Progenitor cell of endocrine pancreas (in vitro differentiated cells): ENCODE data around the gene CHPF2. TPM values are rescaled to one million over a fixed set of nuclear protein-coding genes. Genes with fewer than 3 reads are reported as not detected.

Source experiments
- DNase-seq: peaks from one replicate; pipeline ENCODE4 v3.0.0; 2021; ENCODE audit warnings: low spot score; ENCODE audit not compliant: unreplicated experiment
- H3K27ac Mint-ChIP-seq: 2 replicates; pipeline ENCODE4 v1.8.0; 2021; ENCODE audit warnings: mild to moderate bottlenecking, moderate library complexity, mixed read lengths
- H3K27me3 Mint-ChIP-seq: 2 replicates; pipeline ENCODE4 v1.8.0; 2021; ENCODE audit warnings: mixed read lengths
- H3K36me3 Mint-ChIP-seq: 2 replicates; pipeline ENCODE4 v1.8.0; 2022; ENCODE audit warnings: mixed read lengths; ENCODE audit not compliant: insufficient read depth
- H3K4me1 Mint-ChIP-seq: 2 replicates; pipeline ENCODE4 v1.8.0; 2021; ENCODE audit warnings: low read depth, mixed read lengths
- H3K4me3 Mint-ChIP-seq: 2 replicates; pipeline ENCODE4 v1.8.0; 2021; ENCODE audit warnings: low read depth, mild to moderate bottlenecking, moderate library complexity, mixed read lengths
- H3K9me3 Mint-ChIP-seq: 2 replicates; pipeline ENCODE4 v1.8.0; 2021; ENCODE audit warnings: low read depth, mixed read lengths
- total RNA-seq: library from RNA; stranded (reverse); gene quantifications from 2 replicates; pipeline ENCODE4 v1.2.1, GENCODE V29; 2021
- TF ChIP-seq, protein P1 (sequence below): fragments of 200-600 bp; sonication (generic); IDR thresholded peaks from one replicate; pipeline ENCODE4 v1.5.0; 2021; ENCODE audit warnings: antibody characterized with exemption, mild to moderate bottlenecking; ENCODE audit not compliant: unreplicated experiment

Gene CHPF2
- total RNA-seq, 1 donor from 2014 or later = 42.2 TPM

DNA sequence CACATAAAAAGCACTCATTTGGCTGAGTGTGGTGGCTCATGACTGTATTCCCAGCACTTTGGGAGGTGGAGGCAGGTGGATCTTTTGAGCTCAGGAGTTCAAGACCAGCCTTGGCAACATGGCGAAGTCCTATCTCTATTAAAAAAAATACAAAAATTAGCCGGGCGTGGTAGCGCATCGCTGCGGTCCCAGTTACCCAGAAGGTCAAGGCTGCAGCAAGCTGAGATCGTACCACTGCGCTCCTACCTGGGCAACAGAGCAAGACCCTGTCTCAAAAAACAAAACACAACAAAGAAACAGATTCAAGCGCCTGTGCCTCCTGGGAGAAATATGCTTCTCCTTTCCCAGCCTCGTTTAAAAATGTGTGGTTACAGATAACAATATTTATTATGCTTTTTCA is 3.0 kb upstream of the CHPF2 start:
- peaks cover 10% of the 10 kb centered on the region for H3K36me3 Mint-ChIP-seq
- no peaks in the 10 kb centered on the region for H3K9me3 Mint-ChIP-seq
- no peak for DNase-seq
- H3K4me3 Mint-ChIP-seq = no peak overlapping the region
- H3K4me1 Mint-ChIP-seq = peaks cover 41% of the 10 kb centered on the region
- TF ChIP-seq, protein P1, sequence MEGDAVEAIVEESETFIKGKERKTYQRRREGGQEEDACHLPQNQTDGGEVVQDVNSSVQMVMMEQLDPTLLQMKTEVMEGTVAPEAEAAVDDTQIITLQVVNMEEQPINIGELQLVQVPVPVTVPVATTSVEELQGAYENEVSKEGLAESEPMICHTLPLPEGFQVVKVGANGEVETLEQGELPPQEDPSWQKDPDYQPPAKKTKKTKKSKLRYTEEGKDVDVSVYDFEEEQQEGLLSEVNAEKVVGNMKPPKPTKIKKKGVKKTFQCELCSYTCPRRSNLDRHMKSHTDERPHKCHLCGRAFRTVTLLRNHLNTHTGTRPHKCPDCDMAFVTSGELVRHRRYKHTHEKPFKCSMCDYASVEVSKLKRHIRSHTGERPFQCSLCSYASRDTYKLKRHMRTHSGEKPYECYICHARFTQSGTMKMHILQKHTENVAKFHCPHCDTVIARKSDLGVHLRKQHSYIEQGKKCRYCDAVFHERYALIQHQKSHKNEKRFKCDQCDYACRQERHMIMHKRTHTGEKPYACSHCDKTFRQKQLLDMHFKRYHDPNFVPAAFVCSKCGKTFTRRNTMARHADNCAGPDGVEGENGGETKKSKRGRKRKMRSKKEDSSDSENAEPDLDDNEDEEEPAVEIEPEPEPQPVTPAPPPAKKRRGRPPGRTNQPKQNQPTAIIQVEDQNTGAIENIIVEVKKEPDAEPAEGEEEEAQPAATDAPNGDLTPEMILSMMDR = no peak
- no peak overlapping the region for H3K27ac Mint-ChIP-seq
- H3K27me3 Mint-ChIP-seq = no peaks in the 10 kb centered on the region

GRCh38 chr7:151231080-151231479 is 1.2 kb upstream of the CHPF2 start:
- H3K4me1 Mint-ChIP-seq = peaks cover 34% of the 10 kb centered on the region
- H3K27ac Mint-ChIP-seq = no peak overlapping the region
- no peaks in the 10 kb centered on the region for H3K36me3 Mint-ChIP-seq
- TF ChIP-seq, protein P1 = no peak
- H3K27me3 Mint-ChIP-seq = no peaks in the 10 kb centered on the region
- H3K4me3 Mint-ChIP-seq = no peak overlapping the region
- H3K9me3 Mint-ChIP-seq = no peaks in the 10 kb centered on the region
- DNase-seq = no peak

GRCh38 chr7:151232917-151233701 is 826 bp downstream of the CHPF2 start:
- H3K27ac Mint-ChIP-seq = peak overlapping the region; percentile 98
- TF ChIP-seq, protein P1 = no peak
- no peaks in the 10 kb centered on the region for H3K27me3 Mint-ChIP-seq
- peaks cover 19% of the 10 kb centered on the region for H3K4me1 Mint-ChIP-seq
- peak overlapping the region; percentile 96 for H3K4me3 Mint-ChIP-seq
- no peaks in the 10 kb centered on the region for H3K36me3 Mint-ChIP-seq
- DNase-seq = no peak
- no peaks in the 10 kb centered on the region for H3K9me3 Mint-ChIP-seq

- Mint-ChIP-seq H3K4me1 (peaks cover 17% of the 10 kb centered on the region), H3K9me3 (no peaks in the 10 kb centered on the region), H3K4me3 (peak overlapping the region; percentile 96), H3K27me3 (no peaks in the 10 kb centered on the region), H3K36me3 (no peaks in the 10 kb centered on the region), H3K27ac (peak overlapping the region; percentile 98)
- DNase-seq = no peak
- TF ChIP-seq, protein P1 = no peak
Measured at GRCh38 chr7:151233804-151234203, 1.5 kb downstream of the CHPF2 start.

DNA sequence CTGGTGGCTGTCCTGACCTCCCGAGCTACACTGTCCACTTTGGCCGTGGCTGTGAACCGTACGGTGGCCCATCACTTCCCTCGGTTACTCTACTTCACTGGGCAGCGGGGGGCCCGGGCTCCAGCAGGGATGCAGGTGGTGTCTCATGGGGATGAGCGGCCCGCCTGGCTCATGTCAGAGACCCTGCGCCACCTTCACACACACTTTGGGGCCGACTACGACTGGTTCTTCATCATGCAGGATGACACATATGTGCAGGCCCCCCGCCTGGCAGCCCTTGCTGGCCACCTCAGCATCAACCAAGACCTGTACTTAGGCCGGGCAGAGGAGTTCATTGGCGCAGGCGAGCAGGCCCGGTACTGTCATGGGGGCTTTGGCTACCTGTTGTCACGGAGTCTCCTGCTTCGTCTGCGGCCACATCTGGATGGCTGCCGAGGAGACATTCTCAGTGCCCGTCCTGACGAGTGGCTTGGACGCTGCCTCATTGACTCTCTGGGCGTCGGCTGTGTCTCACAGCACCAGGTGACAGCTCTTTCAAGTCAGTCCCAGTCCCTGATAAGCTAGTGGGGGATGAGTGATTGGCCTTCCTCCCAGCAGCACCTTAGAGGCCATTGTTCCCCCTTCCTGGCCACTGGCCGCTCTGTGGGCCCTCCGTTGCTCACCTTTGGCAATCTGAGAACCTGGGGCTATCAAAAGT is 3.0 kb downstream of the CHPF2 start:
- Mint-ChIP-seq H3K27me3 (no peaks in the 10 kb centered on the region), H3K9me3 (no peaks in the 10 kb centered on the region), H3K36me3 (peaks cover 2% of the 10 kb centered on the region), H3K27ac (no peak overlapping the region), H3K4me3 (no peak overlapping the region), H3K4me1 (peaks cover 17% of the 10 kb centered on the region)
- TF ChIP-seq, protein P1 = no peak
- no peak for DNase-seq
